CD4-positive, alpha-beta T cell treated with Interleukin-17A for 4 hours (primary cell): ENCODE data around the gene PPP1R14C.

Experiments used
- DNase-seq: peaks from one replicate; pipeline ENCODE4 v3.0.0-alpha.2; 2020; ENCODE audit warnings: mixed read lengths

Gene PPP1R14C

DNA sequence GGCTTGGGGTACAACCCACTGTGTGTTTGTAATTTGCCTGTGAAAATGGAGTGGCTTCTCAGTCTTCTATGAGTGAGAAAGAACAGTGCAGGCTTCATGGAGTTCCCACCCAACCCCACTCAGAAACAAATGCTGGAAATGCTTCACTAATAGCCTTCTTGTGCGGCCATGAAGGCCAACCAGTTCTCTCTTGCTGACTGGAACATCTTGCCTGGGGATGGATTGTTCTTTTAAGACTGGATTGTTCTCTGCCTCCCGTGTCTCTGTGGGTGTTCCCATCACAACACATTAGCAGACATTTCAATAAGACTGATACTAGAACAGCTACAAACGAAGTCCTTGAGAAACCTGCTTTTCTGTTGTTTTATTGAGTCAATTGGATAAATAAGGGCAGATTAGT is 110.6 kb downstream of the PPP1R14C start:
- no peak for DNase-seq

GRCh38 chr6:150254770-150255169 is 111.9 kb downstream of the PPP1R14C start:
- no peak for DNase-seq

- DNase-seq: no peak
Observed at GRCh38 chr6:150255840-150256239, 113.0 kb downstream of the PPP1R14C start.

- DNase-seq: no peak
Observed at GRCh38 chr6:150256618-150257272, 113.9 kb downstream of the PPP1R14C start.

DNA sequence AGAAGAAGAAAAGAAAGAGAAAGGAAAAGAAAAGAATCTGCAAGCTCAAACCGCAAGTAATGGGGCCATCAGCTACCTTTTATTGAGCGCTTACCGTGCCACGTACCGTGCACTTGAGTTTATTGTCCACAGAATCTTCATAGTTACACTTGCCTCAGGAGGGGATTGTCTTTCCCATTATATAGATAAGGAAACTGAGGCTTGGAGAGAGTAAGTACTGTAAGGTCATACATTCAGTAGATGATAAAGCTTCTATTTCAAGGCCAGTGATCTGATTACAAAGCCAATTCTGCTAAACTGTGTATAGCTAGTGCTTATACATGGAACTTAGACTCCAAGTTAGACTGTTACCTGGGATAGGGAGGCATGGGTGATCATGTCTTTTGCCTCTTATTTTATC is 115.5 kb downstream of the PPP1R14C start:
- DNase-seq: no peak

DNA sequence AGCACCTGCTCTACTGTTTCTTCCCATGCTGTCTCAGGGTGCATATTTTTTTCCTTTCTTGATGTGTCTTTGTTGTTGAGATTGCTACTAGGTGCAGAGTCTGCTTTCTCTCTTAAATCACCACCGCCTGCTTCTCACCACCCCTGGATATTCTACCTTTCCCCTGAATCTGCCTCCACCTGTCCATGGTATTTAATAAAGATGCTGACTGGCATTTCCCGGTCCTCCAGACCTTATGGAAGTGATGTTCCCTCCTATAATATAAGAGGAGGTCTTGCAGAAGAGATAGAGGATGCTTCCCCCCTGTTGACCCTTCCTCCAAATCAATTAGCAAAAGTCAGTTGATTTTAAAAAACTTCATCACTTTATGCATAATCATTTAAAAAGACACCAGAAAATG is 118.1 kb downstream of the PPP1R14C start:
- no peak for DNase-seq

DNA sequence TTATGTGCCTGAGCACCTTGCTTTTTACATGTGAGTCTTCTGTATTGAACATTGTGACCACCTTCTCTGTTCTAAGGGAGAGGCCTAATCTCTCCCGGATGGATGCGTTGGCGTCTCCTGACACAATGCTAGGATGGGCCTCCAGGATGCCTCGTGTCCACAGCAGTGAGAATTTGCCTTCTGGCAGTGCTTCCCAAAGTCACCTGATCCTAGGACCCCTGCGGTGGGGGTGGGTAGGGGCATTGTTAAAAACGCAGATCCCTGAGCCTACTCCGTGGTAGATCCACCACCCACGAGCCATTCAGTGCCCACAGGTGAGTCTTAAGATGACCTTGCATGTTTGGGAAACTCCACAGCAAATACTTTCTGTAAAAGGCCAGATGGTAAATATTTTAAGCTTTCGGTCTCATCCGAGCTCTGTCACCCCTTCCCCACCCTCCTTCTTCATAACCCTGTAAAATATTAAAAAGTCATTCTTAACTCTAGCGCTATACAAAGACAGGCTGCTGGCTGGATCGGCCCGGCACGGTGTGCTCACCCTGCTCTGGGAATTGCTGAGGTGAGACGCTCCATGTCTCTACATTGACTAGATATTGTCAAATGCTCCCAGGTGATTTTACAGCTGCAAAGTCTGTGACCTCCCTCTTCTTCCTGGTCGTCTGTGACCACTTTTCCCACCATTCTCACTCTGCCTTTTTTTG is 119.3 kb downstream of the PPP1R14C start:
- DNase-seq: no peak

GRCh38 chr6:150263765-150264404 is 121.0 kb downstream of the PPP1R14C start:
- DNase-seq: peak; percentile 8

GRCh38 chr6:150266309-150266708 is 123.5 kb downstream of the PPP1R14C start:
- DNase-seq: no peak

DNA sequence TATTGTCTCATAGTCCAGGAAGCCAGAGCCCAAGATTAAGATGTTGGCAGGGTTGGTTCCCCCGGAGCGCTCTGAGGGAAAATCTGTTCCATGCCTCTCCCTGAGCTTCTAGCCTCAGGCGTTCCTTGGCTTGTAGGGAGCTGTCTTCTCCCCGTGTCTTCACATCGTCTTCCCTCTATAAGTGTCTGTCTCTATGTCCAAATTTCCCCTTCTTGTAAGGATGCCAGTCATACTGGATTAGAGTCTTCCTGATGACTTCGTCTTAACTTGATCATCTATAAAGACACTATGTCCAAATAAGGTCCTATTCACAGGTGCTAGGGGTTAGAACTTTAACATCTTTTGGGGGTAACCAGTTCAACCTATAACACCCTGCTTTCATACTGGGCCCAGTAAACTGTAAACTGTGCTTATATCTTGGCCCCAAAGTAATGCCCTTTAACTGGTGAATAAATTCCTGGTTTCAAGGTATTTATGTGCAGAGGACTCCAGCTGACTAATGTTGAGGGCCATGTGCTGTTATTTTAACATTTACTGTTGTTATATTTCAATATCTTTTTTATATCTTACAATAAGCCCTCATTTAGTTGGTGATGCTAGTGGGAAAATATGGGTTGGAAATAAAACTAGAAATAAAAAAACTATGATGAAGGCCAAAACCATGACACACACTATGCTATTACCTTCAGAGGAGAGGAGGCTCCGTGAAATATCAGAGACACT is 124.3 kb downstream of the PPP1R14C start:
- no peak for DNase-seq

DNA sequence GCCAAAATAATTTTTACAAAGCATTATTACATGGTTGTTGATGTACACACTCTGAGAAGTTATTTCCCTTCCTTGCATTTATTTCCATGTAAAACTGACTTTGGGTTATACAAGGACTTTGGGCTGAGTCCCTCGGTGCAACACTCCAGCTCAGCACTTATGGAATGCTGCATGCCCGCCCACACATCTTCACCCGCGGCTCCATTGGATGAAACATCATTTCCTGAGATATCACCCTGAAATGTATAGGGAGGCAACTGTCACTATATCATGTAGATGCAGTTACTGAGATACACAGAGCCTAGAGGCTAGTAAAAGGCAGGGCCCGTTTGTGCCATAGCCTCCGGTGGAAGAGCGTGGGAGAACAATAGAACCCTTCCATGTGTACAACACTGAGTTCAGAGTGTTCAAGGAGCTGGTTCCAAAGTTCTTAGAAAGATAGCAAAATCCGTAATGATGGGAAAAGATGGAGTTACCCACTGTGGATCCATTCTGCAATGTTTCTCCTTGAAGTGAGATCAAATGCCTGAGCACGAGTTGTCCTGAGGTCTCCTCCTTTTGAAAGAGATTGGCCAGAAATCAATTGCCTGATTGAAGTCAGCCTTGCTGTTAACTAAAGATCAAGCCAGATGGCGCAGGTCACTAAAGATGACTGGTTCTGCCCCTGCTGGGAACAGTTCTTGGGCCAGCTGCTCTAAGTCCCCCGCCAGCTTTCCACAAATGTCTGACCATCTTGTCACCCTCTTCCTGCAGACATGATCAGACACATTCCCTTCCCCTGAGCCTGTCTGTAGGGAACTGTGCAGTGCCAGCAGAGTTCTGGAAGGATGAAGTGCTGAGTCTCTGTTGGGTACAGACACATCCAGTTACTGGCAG is 125.1 kb downstream of the PPP1R14C start:
- DNase-seq: no peak

- DNase-seq: no peak
Observed at GRCh38 chr6:150269130-150269856, 126.4 kb downstream of the PPP1R14C start.

- DNase-seq: no peak
Observed at GRCh38 chr6:150269857-150270223, 127.0 kb downstream of the PPP1R14C start.

DNA sequence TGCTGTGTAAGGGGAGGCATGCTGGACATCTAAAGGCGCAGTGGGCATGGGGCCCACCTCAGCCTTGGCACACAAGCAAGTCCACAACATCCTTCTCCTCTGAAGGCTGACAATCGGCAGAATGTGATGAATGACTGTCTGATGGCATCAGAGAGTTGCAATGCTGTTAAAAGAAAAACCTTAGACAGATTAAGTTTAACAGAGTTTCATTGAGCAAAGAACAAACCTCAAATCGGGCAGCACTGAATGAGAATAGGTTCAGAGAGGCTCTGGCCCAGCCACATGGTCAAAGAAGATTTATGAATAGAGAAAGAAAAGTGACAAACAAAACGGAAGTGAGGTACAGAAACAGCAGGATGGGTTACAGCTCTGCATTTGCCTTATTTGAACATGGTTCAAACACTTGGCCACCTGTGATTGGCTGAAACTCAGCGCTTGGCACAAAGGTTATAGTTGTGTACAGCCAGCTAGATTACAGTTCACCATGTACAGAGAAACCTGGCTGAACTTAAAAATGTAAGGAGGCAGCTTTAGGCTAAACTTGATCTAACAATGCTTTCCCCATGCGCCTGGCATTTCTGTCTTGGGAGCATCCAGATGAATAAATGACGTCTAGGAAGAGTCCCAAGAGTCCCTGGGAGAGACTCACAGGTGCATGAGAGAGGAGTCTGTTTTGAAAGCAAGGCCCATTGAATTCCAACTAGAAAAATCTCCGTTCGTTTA is 127.6 kb downstream of the PPP1R14C start:
- no peak for DNase-seq

- no peak for DNase-seq
Observed at GRCh38 chr6:150271172-150271500, 128.3 kb downstream of the PPP1R14C start.

DNA sequence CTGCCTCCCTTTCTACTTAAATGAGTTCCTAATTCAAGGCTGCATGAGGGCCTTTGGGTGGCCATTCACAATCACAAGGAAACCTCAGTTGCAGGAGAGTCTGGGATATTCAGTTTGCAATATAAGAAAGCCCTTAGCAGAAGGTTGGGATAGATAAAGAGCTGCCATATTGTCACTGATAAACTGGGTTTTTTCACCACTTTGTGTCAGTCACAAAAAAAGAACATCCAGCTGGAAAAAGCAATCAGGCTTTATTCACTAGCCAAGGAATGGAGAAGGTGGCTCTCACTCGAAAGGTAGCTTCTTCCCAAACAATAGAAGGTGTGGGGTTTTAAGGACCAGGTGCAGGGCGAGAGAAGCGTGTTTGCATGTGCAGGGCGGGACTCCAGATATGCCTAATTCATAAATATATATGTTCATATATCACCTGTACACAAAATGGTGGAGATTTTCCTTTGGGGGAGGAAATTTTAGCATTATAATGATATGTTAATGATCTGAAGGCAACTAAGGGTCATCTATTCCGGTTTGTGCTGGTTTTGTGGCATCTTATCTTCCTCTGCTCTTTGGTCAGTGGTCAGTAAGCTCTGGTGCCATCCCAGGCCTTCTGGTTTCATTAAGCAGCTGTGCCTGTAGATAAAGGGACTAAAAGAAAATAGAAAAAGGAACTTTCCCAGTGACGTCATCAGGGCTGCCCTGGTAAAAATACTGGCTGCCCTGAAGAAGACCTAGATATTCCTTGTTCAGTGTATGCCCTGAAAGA is 128.8 kb downstream of the PPP1R14C start:
- no peak for DNase-seq

GRCh38 chr6:150272264-150272975 is 129.6 kb downstream of the PPP1R14C start:
- DNase-seq: no peak

DNA sequence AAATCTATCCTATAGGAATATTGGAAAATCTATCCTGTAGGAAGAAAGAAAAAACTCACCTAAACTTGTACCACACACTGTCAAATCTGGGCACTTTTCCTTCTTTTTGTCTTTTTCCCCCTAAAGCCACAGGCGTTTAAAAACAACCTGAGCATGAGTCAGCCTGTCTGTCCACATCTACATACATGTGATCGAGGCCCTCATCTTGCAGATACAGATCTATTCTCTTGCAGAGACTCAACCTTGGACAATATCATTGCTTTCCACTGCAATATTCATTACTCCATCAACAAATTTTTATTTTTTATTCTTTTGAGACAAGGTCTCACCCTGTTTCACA is 130.1 kb downstream of the PPP1R14C start:
- DNase-seq: no peak

DNA sequence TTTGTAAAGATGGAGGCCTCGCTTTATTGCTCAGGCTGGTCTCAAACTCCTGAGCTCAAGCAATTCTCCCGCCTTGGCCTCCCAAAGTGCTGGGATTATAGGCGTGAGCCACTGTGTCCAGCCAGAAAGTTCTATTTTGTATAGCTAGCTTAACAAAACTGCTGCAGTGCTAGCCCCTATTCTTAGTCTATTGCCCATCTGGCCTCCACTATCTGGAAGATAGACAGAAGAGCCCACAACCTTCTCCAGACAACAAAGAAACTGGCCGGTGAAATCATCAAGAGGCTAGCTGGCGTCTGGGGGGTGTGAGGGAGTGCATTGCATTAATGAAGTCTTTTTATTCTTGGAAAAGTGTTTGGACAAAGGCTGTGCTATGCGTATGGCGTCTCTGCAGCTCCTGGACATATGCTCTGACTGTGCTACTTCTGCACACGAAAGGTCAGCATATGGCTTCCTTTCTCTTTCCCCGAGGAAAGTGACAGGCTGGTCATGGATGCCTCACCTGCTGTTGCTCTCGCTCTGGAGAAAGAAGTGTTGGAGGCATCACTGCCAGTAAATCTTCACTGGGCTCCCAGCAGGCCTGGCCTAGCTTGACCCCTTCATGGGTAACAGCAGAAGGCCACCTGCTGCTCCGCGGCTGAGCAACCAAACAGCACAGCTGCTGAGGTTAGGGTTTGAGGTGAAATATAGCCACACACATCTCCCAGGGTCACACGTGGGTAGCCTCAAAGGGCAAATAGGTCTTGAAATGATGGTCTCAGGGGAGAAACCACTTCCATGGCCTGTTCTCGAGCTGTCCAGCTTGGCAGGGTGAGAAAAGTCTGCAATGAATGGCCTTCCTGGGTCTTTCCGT is 130.8 kb downstream of the PPP1R14C start:
- DNase-seq: no peak
